ENCODE results near the gene TCF7L2.

The TCF7L2 gene

DNA sequence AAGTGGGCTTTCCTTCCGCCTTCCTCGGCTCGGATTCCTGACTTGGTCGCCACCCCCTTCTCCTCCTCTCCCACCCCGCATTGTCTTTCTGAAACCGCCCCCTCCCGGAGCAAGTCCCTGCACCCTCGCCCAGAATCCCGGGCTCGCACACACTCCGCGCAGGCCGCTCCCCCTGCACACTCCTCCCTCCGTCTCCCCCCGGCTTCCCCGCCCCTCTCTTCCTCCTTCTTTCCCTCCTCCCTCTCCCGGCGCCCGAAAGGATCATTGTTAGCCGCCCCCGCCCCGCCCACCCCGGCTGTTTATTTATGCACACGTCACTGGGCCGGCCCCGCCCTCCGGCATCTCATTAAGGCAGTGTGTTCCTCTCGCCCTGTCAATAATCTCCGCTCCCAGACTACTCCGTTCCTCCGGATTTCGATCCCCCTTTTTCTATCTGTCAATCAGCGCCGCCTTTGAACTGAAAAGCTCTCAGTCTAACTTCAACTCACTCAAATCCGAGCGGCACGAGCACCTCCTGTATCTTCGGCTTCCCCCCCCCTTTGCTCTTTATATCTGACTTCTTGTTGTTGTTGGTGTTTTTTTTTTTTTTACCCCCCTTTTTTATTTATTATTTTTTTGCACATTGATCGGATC is at the start of gene TCF7L2:
TSS of gene TCF7L2 (plus strand) at position 373 of the 633 bp plus-strand sequence. CDS start 510 bp downstream, outside the sequence.
- peak; percentile 30 for DNase-seq (ENCODE audit: low spot score)

DNA sequence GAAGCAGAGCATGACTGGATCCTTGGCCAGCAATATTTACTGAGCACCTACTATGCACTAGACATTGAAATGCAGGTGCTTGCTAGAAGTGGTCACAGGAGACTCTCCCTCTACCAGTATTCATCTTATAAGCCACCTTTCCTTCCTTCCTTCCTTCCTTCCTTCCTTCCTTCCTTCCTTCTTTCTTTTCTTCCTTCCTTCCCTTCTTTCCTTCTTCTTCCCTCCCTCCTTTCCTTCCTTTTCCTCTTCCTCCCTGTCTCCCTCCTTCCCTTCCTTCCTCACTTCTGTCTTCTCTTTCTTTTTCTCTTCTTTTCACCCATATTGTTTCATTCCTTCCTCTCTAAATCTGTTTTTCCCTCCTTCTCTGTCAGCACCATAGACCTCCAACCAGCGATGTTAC is 47.3 kb upstream of the TCF7L2 start:
- no peak for DNase-seq (ENCODE audit: low spot score)

DNA sequence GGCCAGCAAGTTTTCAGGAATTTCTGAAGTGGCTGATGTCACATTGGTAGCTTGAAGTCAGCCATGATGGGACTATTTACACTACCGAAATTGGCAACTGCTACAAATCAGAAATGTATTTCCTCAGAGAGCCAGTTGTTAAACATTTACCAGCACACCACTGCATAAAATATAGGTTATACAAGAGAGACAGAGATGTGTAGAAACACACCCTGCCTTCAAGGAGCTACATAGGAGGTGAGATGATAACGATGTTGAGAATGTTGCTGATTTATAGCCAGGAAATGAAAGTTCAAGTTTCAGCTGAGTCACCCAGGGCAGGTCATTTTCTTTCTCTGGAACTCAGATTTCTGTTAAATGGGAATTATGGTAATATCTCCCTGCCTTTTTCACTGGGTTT is 46.0 kb upstream of the TCF7L2 start:
- no peak for DNase-seq (ENCODE audit: low spot score)

DNA sequence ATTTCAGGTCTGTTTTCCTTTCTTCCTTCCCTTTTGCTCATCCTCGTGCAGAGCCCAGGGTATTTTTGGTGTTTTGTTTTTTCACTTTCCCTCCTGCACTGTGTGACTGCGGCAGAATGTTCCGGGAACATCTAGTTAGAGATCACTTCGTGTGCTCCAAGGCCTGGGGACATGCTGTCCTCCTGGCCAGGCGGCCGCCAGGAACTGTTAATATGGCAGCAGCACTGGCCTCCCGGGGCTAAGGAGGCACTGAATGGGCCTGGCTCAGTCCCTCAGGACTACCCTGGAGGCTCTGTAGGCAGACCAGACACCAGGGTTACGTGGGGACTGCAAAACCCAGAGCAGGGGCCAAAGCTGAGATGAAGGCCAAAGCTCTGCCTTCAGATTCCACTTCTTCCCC is 43.1 kb upstream of the TCF7L2 start:
- DNase-seq (ENCODE audit: low spot score): no peak

DNA sequence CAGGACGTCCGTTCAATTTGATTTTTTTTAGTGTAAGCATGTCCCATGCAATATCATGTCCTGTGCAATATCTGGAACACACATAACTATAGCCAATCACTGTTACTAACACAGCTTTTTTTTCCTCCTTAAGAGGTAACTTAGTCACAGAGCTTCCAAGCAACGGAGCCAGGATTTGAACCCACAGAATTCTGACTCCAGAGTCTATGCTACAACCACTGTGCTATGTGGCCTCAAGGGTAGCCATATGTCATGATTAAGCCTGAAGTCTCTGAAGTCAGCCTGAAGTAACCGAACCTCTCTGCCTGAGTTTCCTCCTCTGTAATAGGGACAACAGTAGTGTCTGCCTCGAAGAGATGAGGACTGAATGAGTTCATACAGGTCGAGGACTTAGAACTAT is 42.2 kb upstream of the TCF7L2 start:
- DNase-seq (ENCODE audit: low spot score): no peak

DNA sequence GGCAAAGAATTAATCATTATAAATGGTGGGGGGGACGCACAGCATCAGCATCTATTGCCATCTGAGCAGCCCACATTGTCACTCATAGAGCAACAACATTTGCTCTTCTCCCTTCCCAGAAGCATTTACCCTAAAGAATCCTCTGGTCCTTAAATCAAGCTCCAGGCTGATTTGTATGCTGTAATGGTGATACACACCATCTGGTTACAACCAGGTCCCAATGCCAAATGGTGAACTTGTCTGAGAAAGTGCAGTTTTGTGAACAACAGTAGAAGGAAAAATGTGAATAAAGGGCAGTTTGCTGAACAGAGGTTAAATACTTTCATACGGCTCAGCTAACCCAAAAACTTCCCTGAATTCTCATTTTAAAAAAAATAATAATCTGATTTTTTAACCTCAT is 38.8 kb upstream of the TCF7L2 start:
- DNase-seq (ENCODE audit: low spot score): no peak

DNA sequence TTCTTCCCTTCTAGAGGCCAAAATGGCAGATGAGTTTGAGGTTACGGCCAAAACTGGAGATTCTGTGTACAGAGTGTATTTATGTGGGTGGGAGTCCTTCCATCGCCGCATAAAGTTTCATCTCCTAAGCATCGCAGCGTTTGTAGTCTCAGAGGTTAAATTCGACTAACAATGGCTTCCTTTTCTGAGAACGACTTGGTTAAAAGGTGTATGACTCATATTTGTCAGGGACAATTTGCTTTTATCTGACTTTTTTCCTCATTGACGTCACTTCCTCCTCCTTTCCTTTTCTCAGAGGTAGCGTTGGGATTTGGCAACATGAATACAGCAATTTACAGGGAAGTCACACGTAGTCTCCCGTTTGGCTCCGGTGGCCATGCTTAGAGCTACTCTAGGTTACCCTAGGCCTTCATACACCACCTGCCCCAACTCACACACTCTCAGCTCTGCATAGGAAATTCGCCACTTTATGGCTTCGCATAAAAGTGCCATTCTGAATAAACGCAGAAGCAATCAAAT is 37.6 kb upstream of the TCF7L2 start:
- no peak for DNase-seq (ENCODE audit: low spot score)

DNA sequence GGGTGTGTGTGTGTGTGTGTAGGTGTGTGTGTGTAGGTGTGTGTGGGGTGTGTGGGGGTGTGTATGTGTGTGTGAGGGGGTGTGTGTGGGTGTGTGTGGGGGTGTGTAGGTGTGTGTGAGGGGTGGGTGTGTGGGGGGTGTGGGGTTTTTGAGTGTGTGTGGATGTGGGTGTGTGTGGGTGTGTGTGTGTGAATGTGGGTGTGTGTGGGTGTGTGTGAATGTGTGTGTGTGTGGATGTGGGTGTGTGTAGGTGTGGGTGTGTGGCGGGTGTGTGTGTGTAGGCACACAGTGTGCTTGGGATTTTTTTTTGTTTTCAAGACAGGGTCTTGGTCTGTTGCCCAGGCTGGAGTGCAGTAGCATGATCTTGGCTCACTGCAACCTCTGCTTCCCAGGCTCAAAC is 36.8 kb upstream of the TCF7L2 start:
- DNase-seq (ENCODE audit: low spot score): no peak

DNA sequence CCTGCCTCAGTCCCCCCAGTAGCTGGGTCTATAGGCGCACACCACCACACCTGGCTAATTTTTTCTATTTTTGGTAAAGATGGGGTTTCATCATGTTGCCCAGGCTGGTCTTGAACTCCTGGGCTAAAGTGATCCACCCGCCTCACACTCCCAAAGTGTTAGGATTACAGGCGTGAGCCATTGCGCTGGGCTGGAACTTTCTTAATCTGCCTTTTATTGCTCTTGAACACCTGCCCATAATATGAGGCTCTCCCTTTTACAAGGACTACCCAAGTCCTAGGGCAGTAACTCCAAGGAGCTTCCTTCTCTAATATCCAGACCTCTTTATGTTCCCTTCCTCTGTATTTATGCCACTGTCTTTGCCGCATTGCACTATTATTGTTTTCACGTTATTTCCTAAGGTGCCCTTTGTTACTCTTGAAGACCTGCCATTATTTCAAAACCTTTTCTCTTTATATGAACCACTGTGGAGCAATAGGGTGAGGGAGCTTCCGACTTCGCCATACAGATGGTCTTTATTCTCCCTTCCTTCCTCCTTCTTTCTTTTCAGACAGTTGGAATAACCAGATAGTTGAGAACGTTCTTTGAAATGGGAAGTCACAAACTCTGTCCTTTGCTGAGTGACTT is 36.3 kb upstream of the TCF7L2 start:
- DNase-seq (ENCODE audit: low spot score): no peak

DNA sequence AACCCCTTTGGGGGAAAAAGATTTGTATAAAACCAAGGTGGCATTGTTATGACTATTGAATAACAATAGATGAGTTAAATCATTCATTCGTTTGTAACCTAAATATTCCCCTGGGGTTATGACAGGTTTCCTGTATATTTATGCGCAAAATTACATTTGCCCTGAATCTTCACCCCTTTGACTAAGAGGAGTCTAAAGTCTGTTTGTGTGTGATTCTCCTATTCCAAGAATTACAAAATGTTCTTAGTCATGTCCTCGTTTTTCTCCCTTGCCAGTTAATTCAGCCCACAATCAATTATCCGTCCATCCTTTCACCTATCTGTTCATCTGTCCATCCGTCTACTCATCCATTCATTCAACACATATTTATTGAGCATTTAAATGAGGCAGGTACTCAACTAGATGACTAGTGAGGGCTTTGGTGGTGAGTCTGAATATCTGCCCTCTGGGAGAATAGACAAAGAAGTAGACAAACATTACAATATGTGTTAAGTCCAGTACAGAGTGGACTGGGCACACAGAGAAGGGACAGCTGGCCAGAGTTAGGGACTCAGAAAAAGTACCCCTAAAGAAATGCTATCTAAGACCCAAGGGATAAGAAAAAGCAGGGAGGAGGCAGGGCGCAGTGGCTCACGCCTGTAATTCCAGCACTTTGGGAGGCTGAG is 35.6 kb upstream of the TCF7L2 start:
- no peak for DNase-seq (ENCODE audit: low spot score)

DNA sequence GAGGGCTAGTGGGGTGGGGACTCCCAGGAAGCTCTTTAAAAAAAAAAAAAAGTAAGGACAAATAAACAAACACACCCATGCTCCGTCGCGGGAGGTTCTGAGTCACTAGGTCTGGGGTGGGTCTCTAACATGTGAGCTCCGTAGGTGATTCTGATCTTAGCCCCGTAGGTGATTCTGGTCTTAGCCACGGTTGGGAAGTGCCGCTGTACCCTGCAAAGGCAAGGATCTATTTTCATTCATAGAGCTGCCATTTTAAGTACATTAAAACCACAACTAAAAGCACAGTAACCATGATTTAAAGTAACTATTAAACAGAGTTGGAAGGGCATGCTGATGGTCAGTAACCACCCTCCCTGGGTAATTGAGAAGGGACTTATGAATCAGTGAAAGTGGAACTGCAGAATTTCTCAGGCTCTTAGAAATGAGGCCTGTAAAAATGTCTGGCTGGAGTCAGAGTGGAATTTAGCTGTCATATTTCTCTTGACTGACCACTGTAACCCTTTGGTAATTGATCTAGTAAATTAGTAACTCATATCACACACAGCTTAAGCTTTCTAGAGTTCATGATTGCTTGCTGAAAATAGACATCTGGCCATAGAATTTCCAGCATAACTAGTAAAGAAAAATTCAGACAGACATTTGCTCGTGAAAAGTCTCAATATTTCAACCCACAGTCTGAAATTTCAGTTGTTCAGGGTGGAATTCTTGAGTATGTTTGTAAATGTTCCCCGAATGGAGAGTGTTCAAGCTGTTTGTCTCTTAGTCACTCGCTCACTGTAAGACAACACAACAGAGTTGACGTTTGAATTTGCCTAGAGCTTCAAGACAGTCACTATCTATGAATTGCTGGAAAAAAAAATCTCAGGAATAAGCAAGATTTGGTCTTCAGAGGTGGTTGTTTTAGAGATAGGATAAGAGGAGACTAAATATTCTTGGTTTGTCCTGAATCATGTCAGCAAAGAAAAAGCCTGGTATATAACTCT is 34.2 kb upstream of the TCF7L2 start:
- DNase-seq (ENCODE audit: low spot score): no peak

DNA sequence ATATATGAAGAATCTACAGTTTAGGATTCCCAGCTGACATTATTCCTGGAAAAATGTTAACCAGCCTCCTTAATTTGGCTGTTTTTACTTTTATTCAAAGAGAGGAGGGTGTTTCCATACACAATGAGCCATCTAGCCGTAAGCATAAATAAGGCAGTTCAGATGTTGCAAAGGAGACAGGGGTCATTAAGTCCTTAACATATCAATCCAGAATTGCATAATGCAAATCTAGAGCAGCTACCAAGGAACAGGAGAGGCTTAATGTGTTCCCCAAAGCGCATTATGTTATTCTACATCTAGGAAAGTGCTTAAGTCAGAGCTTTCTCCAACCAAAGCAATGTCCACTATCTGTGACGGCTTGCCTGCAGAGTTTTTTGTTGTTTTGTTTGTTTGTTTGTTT is 32.4 kb upstream of the TCF7L2 start:
- DNase-seq (ENCODE audit: low spot score): no peak

DNA sequence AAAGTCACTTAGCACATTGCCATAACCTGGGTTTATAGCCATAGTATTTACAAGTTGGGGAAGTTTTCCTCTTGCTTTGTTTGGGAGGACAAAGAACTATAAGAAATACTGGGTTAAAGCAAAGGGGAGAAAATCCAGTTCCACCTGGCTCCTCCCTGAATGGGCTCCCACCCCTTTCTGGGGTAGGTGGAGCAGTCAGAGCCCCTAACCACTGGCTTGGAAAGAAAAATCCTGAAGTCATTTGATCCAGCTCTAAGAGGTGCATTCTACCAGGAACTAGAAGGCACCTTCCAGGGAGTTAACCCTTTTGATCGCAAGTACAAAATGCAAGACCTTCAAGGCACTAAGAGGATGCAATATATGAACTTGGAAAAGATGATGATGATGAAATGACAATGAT is 31.3 kb upstream of the TCF7L2 start:
- no peak for DNase-seq (ENCODE audit: low spot score)

DNA sequence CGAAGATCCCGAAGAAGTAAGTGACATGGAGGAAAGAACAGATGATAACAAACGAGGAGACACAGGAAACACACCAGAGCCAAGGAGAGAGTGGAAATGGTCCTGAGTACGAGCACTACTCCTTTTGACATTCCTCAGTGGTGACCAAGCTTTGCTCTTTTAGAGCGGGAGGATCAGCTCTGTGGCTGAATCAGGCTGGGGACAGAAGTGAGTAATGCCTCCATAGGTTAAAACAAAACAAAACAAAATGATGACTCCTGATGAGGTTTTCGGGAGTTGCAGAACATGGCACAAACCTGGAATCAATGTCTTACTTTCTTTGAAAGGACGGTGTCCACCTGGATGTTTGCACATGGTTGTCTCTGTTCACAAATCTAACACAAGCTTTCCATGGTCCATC is 30.3 kb upstream of the TCF7L2 start:
- no peak for DNase-seq (ENCODE audit: low spot score)

DNA sequence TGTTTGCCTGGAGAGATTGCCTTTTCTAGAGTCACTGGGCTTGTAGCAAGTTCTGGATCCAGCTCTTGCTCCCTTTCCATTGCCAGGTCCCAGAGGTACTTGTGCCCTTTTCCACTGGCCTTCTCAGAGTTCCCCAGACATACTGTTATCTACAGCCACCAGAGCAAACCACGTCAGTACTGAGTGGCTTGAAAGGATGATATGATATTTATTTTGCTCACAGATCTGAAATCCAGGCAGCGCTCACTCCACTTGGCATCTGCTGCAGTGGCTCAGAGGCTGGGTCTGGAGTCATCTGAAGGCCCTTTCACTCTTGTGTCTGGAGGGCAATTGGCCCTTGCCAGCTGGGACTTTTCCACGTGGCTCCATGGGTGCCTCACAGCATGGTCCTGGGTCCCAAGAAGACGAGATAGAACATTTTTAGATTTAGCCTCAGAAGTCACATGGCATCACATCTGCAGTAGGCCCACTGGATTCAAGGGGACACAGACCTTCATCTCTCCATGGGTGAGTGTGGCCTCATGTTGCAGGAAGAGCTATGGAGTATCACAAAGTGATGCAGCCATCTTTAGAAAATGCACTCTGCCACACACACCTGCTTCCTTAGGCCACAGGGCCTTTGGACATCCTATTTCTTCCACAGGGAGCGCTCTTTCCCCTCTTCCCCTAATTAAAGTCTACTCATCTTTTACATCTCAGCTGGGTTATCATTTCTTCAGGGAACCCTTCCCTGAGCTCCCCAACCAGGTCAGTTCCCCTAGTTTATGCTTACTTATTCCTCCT is 22.9 kb upstream of the TCF7L2 start:
- no peak for DNase-seq (ENCODE audit: low spot score)

DNA sequence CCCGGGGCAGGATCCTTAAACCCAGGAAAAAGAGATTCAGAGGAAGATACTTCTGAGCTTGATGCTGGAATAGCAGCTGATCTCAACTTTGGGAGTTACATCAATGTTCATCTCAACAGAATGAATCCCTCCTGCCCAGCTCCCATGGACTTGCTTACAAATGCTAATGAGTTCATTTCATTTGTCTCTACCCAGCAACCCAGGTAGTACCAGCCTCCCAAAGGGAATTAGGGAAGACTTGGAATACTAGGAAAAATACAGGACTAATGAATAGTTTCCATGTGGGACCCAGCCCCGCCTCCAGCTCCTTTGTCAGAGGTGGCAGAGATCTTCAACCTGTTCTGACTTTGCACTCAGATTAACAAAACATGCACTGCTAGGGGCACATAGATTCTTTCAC is 22.1 kb upstream of the TCF7L2 start:
- no peak for DNase-seq (ENCODE audit: low spot score)

DNA sequence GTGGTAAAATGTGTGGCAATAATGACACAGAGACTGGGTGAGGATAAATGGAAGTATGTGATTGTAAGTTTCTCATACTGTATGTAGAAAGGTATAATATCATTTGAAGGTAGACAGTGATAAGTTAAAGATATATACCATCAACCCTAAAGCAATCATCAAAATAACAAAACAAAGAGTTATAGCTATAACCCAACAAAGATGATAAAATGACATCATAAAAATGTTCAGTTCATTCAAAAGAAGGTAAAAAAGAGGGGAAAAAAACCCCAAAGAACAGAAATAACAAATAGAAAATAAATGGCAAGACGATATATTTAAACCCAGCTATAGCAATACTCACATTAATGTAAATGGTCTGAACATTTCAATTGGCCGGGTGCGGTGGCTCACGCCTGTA is 17.4 kb upstream of the TCF7L2 start:
- no peak for DNase-seq (ENCODE audit: low spot score)

DNA sequence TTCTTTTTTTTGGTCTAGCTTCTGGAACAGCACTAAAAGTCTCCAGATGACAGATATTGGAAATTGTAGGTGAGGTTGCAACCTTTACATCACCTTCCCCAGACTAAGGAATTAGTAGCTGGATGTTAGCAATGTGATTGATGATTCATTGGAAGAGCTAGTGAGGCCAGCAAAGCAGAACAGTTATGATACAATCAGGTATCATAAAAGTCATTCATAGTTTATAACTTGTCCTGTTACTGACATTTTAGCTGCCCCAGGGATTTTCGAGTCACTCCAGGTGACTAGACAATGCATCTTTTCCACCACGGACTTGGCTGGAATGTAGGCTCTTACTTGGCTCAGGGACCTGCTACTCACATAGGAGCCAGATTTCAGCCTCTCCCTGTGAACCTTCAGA is 15.9 kb upstream of the TCF7L2 start:
- DNase-seq (ENCODE audit: low spot score): no peak

DNA sequence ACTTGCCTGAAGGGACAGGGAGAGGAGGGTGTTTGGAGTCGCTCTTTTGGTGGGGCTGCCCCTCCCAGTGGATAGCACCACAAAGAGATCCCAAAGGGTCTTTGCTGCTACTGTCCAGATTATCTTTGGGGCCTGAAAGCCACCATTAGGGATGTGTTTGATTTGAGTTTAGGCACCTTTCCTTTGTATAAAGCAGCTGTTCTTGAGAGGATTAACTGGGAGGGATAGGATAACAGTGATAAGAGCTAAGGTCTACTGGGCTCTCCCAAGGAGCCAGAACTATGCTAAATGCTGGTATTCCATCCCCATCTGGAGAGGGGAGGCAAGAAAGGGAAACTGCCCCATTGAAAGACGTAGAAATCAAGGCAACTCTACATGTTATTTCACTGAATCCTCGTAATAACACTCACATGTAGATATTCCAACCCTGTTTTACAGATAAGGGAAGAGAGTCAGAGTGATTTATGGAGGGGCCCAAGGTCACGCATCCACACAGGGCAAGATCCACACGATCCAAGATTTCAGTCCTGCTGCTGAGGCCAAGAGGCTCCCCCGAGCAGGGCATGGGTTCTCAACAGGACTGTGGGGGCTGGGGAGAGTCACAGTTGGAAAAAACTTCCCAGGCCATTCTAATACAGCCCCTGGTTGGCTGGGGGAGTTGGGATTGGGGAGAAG is 11.1 kb upstream of the TCF7L2 start:
- DNase-seq (ENCODE audit: low spot score): no peak

DNA sequence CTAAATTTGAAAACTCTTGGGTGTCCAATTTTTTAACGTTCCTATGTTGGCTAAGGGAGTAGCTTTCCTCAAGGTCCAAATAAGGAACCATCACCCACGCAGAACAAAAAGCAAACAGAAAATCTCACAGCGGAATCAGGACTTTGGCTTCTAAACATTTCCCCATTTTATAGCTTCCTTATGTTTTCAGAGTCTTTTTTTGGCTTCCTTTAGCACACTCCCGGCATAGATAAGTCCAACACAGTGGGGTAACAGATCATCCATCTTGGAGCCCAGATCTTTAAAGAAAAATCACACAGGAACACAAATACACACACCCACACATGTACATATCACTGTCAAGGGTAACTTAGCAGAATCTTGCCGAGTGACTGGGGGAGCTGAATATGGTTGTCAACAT is 4.2 kb upstream of the TCF7L2 start:
- no peak for DNase-seq (ENCODE audit: low spot score)

DNA sequence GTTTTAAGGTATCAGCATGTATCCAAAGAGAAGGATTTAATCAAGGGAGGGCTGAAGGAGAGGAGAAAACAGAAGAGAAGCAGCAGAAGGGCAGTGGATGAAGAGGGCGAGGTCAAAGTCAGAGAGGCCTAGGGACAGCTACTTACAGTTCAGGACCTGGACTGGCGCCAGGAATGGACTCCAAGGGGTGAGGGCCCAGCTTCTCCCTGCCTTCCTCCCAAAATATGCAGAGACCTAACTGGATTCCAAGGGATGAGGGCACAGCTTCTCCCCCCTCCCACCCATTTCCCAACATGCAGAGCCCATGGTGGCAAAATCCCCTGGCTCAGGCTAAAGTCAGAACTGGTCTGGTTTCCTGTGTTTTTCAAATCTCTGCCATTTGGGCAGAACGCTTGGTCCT is 3.4 kb upstream of the TCF7L2 start:
- no peak for DNase-seq (ENCODE audit: low spot score)

Data from hematopoietic multipotent progenitor cell treated with erythropoietin and hydrocortisone succinate and interleukin-3 and kit ligand, for 15 days (in vitro differentiated cells).